Prostate gland (tissue), 2 donors: Measurements from ENCODE around the gene PIM3.

Source experiments
- POLR2A ChIP-seq: fragments of 450-650 bp; IDR thresholded peaks from one replicate; pipeline ENCODE4 v1.6.1; 2016; ENCODE audit warnings: antibody characterized with exemption, mild to moderate bottlenecking
- POLR2AphosphoS5 ChIP-seq: sonication (generic); formaldehyde crosslinking; IDR thresholded peaks from one replicate; pipeline ENCODE4 v1.6.1; 2017; ENCODE audit warnings: antibody characterized with exemption
- TF ChIP-seq, protein P1 (sequence below), 4 experiments: fragments of 200-600 bp in 2 of 4; fragments of 450-650 bp in 2 of 4; sonication (generic) in 2 of 4; IDR thresholded peaks; 1 replicate in 3 of 4; 2 replicates in 1 of 4; pipeline ENCODE4 v1.5.1; 2016 to 2019; ENCODE audit warnings: antibody characterized with exemption in 4 of 4, mild to moderate bottlenecking in 2 of 4, moderate library complexity in 2 of 4

DNA sequence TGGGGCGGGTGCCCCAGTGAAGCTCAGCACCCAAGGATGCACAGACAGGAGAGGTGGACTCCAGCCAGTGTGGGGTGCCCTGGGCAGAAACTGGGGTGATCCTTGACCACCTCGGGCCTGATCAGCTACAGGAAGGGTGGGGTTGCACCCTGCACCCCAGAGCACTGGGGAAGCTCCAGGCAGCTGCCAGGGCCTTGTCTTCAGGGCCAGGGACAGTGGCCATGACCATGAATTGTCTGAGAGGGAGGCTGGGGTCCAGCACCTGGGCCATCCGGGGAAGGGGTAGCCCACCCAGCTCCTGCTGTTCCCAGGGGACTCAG, 34.4 kb downstream of the PIM3 start:
- TF ChIP-seq, protein P1, sequence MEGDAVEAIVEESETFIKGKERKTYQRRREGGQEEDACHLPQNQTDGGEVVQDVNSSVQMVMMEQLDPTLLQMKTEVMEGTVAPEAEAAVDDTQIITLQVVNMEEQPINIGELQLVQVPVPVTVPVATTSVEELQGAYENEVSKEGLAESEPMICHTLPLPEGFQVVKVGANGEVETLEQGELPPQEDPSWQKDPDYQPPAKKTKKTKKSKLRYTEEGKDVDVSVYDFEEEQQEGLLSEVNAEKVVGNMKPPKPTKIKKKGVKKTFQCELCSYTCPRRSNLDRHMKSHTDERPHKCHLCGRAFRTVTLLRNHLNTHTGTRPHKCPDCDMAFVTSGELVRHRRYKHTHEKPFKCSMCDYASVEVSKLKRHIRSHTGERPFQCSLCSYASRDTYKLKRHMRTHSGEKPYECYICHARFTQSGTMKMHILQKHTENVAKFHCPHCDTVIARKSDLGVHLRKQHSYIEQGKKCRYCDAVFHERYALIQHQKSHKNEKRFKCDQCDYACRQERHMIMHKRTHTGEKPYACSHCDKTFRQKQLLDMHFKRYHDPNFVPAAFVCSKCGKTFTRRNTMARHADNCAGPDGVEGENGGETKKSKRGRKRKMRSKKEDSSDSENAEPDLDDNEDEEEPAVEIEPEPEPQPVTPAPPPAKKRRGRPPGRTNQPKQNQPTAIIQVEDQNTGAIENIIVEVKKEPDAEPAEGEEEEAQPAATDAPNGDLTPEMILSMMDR (IDR thresholded peaks at IDR 0.05), result no peak
- TF ChIP-seq POLR2A (no peak), POLR2AphosphoS5 (no peak)
